Measurements from ENCODE around the gene NKX1-2.

GRCh38 chr10:124481717-124482116 lies 31.9 kb upstream of the NKX1-2 start:
- TF ChIP-seq, protein P1, sequence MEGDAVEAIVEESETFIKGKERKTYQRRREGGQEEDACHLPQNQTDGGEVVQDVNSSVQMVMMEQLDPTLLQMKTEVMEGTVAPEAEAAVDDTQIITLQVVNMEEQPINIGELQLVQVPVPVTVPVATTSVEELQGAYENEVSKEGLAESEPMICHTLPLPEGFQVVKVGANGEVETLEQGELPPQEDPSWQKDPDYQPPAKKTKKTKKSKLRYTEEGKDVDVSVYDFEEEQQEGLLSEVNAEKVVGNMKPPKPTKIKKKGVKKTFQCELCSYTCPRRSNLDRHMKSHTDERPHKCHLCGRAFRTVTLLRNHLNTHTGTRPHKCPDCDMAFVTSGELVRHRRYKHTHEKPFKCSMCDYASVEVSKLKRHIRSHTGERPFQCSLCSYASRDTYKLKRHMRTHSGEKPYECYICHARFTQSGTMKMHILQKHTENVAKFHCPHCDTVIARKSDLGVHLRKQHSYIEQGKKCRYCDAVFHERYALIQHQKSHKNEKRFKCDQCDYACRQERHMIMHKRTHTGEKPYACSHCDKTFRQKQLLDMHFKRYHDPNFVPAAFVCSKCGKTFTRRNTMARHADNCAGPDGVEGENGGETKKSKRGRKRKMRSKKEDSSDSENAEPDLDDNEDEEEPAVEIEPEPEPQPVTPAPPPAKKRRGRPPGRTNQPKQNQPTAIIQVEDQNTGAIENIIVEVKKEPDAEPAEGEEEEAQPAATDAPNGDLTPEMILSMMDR (conservative IDR thresholded peaks at IDR 0.05; ENCODE audit: low read length) = no peak
- no peak for TF ChIP-seq EZH2phosphoT487 (IDR thresholded peaks at IDR 0.05; ENCODE audit: borderline replicate concordance, low read depth, low read length)

All from OCI-LY7 (cell line).